Smooth muscle cell (in vitro differentiated cells): ENCODE data around the gene TPD52L3. TPM values are rescaled to one million over a fixed set of nuclear protein-coding genes. Genes with fewer than 3 reads are reported as not detected.

Experiments
- DNase-seq: peaks from one replicate; lab custom pipeline; 2025; ENCODE audit not compliant: unreplicated experiment; lab: John Stamatoyannopoulos, UW
- H2AFZ ChIP-seq: fragments of 200-600 bp; sonication (generic); 2 replicates; pipeline ENCODE4 v1.6.0; 2016; ENCODE audit warnings: antibody characterized with exemption, low read depth, mild to moderate bottlenecking
- H3F3A ChIP-seq: fragments of 200-600 bp; sonication (generic); 2 replicates; pipeline ENCODE4 v1.6.0; 2017; ENCODE audit warnings: antibody characterized with exemption, low read depth
- H3K27ac ChIP-seq: fragments of 200-600 bp; sonication (generic); 2 replicates; pipeline ENCODE4 v1.5.1; 2016; ENCODE audit warnings: low read depth, mild to moderate bottlenecking
- H3K27me3 ChIP-seq: fragments of 200-600 bp; sonication (generic); 2 replicates; pipeline ENCODE4 v1.6.1; 2016; ENCODE audit warnings: low read depth, mild to moderate bottlenecking
- H3K36me3 ChIP-seq: fragments of 200-600 bp; sonication (generic); 2 replicates; pipeline ENCODE4 v1.5.1; 2016; ENCODE audit warnings: low read depth
- H3K4me1 ChIP-seq: fragments of 200-600 bp; sonication (generic); 2 replicates; pipeline ENCODE4 v1.5.1; 2016; ENCODE audit warnings: low read depth
- H3K4me2 ChIP-seq: fragments of 200-600 bp; sonication (generic); 2 replicates; pipeline ENCODE4 v1.6.0; 2016; ENCODE audit warnings: mild to moderate bottlenecking
- H3K4me3 ChIP-seq: fragments of 200-600 bp; sonication (generic); 2 replicates; pipeline ENCODE4 v1.5.1; 2016; ENCODE audit warnings: mild to moderate bottlenecking
- H3K79me2 ChIP-seq: fragments of 200-600 bp; sonication (generic); 2 replicates; pipeline ENCODE4 v1.6.0; 2016; ENCODE audit warnings: low read depth, mild to moderate bottlenecking
- H3K9ac ChIP-seq: fragments of 200-600 bp; sonication (generic); 2 replicates; pipeline ENCODE4 v1.6.0; 2016; ENCODE audit warnings: low read depth
- H3K9me3 ChIP-seq: fragments of 200-600 bp; sonication (generic); replicated peaks from 2 replicates; pipeline ENCODE4 v1.5.1; 2016; ENCODE audit warnings: low read depth
- H4K20me1 ChIP-seq: fragments of 200-600 bp; sonication (generic); 2 replicates; pipeline ENCODE4 v1.6.0; 2016; ENCODE audit warnings: low read depth
- WGBS: methylation state at CpG from one replicate; pipeline ENCODE4 v1.1.7; 2016; ENCODE audit warnings: low lambda C conversion rate; 5-methylcytosine and 5-hydroxymethylcytosine counted together
- polyA plus RNA-seq: library from polyadenylated mRNA; unstranded; fragments of >200 nt; fragmentation: Nextera tagmentation; extraction: Ambion mirVana; gene quantifications from 2 replicates; pipeline ENCODE4 v1.2.1, GENCODE V29; 2016
- total RNA-seq: library from RNA; depleted of rRNA; stranded (reverse); fragments of >200 nt; gene quantifications from 2 replicates; pipeline ENCODE4 v1.2.3, GENCODE V29; 2014
- TF ChIP-seq, protein P1 (sequence below): fragments of 200-600 bp; sonication (generic); IDR thresholded peaks from 2 replicates; pipeline ENCODE4 v1.5.1; 2017; ENCODE audit warnings: borderline replicate concordance, mild to moderate bottlenecking, antibody characterized with exemption; ENCODE audit not compliant: insufficient read depth, poor library complexity, severe bottlenecking

TPD52L3 gene
- not detected in 2 replicates for total RNA-seq
- polyA plus RNA-seq: not detected in 2 replicates

DNA sequence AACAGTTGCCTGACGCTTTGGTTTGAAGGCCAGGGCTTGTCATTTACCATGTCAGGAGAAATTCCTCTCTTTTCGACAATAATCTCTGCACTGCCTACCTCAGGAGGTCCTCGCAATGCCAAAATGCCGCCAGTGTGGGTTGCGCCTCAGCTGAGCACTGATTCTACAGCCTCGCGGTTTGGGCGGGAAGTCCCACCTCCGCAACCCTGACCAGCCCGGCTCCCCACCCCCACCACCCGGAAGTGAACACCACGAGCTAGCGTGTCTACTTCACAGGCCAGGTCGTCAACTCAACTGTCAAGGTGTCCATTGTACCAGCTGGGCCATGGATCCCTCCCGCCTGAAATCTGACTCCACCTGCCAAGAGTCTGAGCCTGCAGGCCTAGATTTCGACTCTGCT lies at the start of gene TPD52L3:
TSS of gene TPD52L3 (plus strand) at position 273 of the 400 bp plus-strand sequence. CDS start 221 bp downstream, outside the sequence.
- Histone ChIP-seq H3F3A (no peaks in the 10 kb centered on the region), H3K27ac (no peak within 1 kb of the TSS), H3K79me2 (no peaks in the 10 kb centered on the region), H3K36me3 (no peaks in the 10 kb centered on the region), H3K4me2 (no peak within 1 kb of the TSS), H3K9ac (no peak within 1 kb of the TSS), H2AFZ (no peak within 1 kb of the TSS), H3K9me3 (no peaks in the 10 kb centered on the region), H4K20me1 (no peaks in the 10 kb centered on the region), H3K4me1 (no peaks in the 10 kb centered on the region), H3K4me3 (no peak within 1 kb of the TSS), H3K27me3 (no peaks in the 10 kb centered on the region)
- 88% methylated on average over 16 of the region's 16 CpGs for WGBS
- no peak for DNase-seq
- TF ChIP-seq, protein P1, sequence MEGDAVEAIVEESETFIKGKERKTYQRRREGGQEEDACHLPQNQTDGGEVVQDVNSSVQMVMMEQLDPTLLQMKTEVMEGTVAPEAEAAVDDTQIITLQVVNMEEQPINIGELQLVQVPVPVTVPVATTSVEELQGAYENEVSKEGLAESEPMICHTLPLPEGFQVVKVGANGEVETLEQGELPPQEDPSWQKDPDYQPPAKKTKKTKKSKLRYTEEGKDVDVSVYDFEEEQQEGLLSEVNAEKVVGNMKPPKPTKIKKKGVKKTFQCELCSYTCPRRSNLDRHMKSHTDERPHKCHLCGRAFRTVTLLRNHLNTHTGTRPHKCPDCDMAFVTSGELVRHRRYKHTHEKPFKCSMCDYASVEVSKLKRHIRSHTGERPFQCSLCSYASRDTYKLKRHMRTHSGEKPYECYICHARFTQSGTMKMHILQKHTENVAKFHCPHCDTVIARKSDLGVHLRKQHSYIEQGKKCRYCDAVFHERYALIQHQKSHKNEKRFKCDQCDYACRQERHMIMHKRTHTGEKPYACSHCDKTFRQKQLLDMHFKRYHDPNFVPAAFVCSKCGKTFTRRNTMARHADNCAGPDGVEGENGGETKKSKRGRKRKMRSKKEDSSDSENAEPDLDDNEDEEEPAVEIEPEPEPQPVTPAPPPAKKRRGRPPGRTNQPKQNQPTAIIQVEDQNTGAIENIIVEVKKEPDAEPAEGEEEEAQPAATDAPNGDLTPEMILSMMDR: no peak

DNA sequence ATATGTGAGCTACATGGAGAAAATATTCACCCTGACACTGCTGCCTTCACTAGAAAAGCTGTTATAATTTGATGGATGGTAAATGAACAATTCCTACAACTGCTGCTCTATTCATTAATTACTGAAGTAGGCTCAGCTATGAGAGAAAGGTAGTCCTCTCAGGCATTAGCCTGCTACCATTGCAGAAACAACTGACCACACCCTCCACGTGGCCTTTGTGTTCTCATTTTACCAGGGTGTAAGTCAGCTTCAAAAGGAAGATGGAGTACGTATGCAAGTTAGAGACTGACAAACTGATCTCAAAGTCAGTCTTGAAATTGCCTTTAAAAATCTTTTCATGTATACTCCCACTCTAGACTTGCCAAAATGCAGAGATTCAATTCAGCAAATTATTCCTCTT lies 26.3 kb upstream of the TPD52L3 start:
- no peaks in the 10 kb centered on the region for H3K9me3 ChIP-seq
- no peaks in the 10 kb centered on the region for H3K27me3 ChIP-seq
- WGBS: 21% methylated on average over 2 of the region's 2 CpGs

DNA sequence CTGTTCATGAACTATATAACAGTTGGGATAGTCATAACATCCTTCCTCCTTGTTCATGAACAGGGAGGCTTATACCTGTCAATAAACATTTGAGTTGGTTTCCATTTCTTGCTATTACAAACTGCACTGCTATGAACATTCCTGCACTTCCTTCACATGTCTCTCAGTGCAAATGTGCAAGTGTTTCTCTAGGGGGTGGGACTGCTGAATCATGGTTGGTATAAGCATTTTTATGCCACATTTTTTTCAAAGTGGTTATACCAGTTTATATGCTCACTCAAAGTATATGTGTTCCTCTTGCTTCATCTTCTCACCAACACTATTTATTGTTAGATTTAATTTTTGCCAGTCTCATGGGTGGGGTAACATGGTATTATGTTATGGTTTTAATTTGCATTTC lies 25.8 kb upstream of the TPD52L3 start:
- TF ChIP-seq, protein P1: no peak
- no peaks in the 10 kb centered on the region for H3K4me1 ChIP-seq
- no peaks in the 10 kb centered on the region for H3K79me2 ChIP-seq
- H3K4me2 ChIP-seq: no peak overlapping the region
- DNase-seq: no peak
- no peak overlapping the region for H3K4me3 ChIP-seq
- H3K27ac ChIP-seq: no peak overlapping the region
- no peaks in the 10 kb centered on the region for H3K27me3 ChIP-seq
- no peak overlapping the region for H2AFZ ChIP-seq
- no peaks in the 10 kb centered on the region for H3K9me3 ChIP-seq
- H4K20me1 ChIP-seq: no peaks in the 10 kb centered on the region
- no peak overlapping the region for H3K9ac ChIP-seq
- no peaks in the 10 kb centered on the region for H3F3A ChIP-seq
- no peaks in the 10 kb centered on the region for H3K36me3 ChIP-seq

More for the DNA sequence above, 26.3 kb upstream of the TPD52L3 start:
- no peaks in the 10 kb centered on the region for H3K36me3 ChIP-seq
- no peaks in the 10 kb centered on the region for H4K20me1 ChIP-seq
- H3K27ac ChIP-seq: no peak overlapping the region
- H3F3A ChIP-seq: no peaks in the 10 kb centered on the region
- no peak for DNase-seq
- TF ChIP-seq, protein P1: no peak
- H3K4me1 ChIP-seq: no peaks in the 10 kb centered on the region
- no peak overlapping the region for H3K4me3 ChIP-seq
- no peak overlapping the region for H3K9ac ChIP-seq
- no peak overlapping the region for H3K4me2 ChIP-seq
- no peaks in the 10 kb centered on the region for H3K79me2 ChIP-seq
- no peak overlapping the region for H2AFZ ChIP-seq

DNA sequence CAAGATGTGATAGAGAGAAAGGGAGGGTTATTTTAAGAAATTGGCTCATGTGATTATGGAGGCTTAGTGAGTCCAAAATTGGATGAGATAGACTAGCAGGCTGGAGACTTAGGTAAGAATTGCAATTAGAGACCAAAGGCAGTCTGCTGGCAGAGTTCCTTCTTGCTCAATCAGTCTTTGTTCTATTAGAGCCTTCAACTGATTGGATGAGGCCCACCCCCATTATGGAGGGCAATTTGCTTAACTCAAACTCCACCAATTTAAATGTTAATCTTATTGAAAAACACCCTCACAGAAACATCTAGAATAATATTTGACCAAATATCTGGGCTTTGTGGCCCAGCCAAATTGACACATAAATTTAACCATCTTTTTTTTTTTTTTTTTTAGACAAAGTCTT lies 23.9 kb upstream of the TPD52L3 start:
- no peaks in the 10 kb centered on the region for H3F3A ChIP-seq
- no peaks in the 10 kb centered on the region for H3K79me2 ChIP-seq
- no peaks in the 10 kb centered on the region for H3K36me3 ChIP-seq
- TF ChIP-seq, protein P1: no peak
- H3K27me3 ChIP-seq: no peaks in the 10 kb centered on the region
- H2AFZ ChIP-seq: no peak overlapping the region
- H4K20me1 ChIP-seq: no peaks in the 10 kb centered on the region
- no peak overlapping the region for H3K9ac ChIP-seq
- no peak overlapping the region for H3K27ac ChIP-seq
- no peak overlapping the region for H3K4me3 ChIP-seq
- no peaks in the 10 kb centered on the region for H3K9me3 ChIP-seq
- H3K4me1 ChIP-seq: no peaks in the 10 kb centered on the region
- H3K4me2 ChIP-seq: no peak overlapping the region
- DNase-seq: no peak
